H9 (cell line): Measurements from ENCODE around the gene PEX5L. TPM values are rescaled to one million over a fixed set of nuclear protein-coding genes. Genes with fewer than 3 reads are reported as not detected.

Experiments
- DNase-seq: peaks from one replicate; pipeline ENCODE4 v3.0.0-alpha.2; 2017
- H2AFZ ChIP-seq: one replicate; pipeline ENCODE4 v1.6.1; 2013; ENCODE audit warnings: mild to moderate bottlenecking, low read length, control low read depth, moderate library complexity
- H2AK5ac ChIP-seq: 2 replicates; pipeline ENCODE4 v1.6.1; 2013; ENCODE audit warnings: low read length, control low read depth, mixed read lengths; ENCODE audit not compliant: insufficient read length
- H2BK120ac ChIP-seq: one replicate; pipeline ENCODE4 v1.6.1; 2013; ENCODE audit warnings: low read depth, mild to moderate bottlenecking, low read length, control low read depth, inconsistent platforms; ENCODE audit not compliant: poor library complexity, severe bottlenecking
- H2BK12ac ChIP-seq: 2 replicates; pipeline ENCODE4 v1.6.1; 2013; ENCODE audit warnings: low read length, control low read depth, mixed read lengths, low read depth; ENCODE audit not compliant: insufficient read length
- H2BK15ac ChIP-seq: 2 replicates; pipeline ENCODE4 v1.6.1; 2013; ENCODE audit warnings: low read depth, low read length, control low read depth
- H2BK20ac ChIP-seq: one replicate; pipeline ENCODE4 v1.6.1; 2013; ENCODE audit warnings: low read depth, mild to moderate bottlenecking, low read length, control low read depth, inconsistent platforms; ENCODE audit not compliant: poor library complexity, severe bottlenecking
- H2BK5ac ChIP-seq: 2 replicates; pipeline ENCODE4 v1.6.1; 2013; ENCODE audit warnings: low read length, control low read depth, mixed read lengths; ENCODE audit not compliant: insufficient read length
- H3K14ac ChIP-seq: 2 replicates; pipeline ENCODE4 v1.6.1; 2013; ENCODE audit warnings: low read length, control low read depth; ENCODE audit not compliant: insufficient read depth
- H3K18ac ChIP-seq: 2 replicates; pipeline ENCODE4 v1.6.1; 2013; ENCODE audit warnings: low read depth, mild to moderate bottlenecking, mixed read lengths, low read length, control low read depth; ENCODE audit not compliant: insufficient read length
- H3K23ac ChIP-seq: 2 replicates; pipeline ENCODE4 v1.6.1; 2013; ENCODE audit warnings: low read length, control low read depth, mixed read lengths, low read depth; ENCODE audit not compliant: insufficient read length
- H3K23me2 ChIP-seq: 2 replicates; pipeline ENCODE4 v1.6.1; 2013; ENCODE audit warnings: low read depth, mild to moderate bottlenecking, mixed read lengths, low read length, control low read depth; ENCODE audit not compliant: insufficient read length, poor library complexity, severe bottlenecking
- H3K27ac ChIP-seq: 2 replicates; pipeline ENCODE4 v1.5.1; 2013; ENCODE audit warnings: low read length, control low read depth, mixed read lengths, low read depth; ENCODE audit not compliant: insufficient read length
- H3K27me3 ChIP-seq: 2 replicates; pipeline ENCODE4 v1.6.1; 2013; ENCODE audit warnings: low read length, control low read depth, inconsistent platforms; ENCODE audit not compliant: insufficient read depth
- H3K4ac ChIP-seq: 2 replicates; pipeline ENCODE4 v1.6.1; 2013; ENCODE audit warnings: low read depth, mild to moderate bottlenecking, control low read depth, inconsistent platforms, low read length, moderate library complexity
- H3K4me1 ChIP-seq: 2 replicates; pipeline ENCODE4 v1.6.1; 2013; ENCODE audit warnings: low read length, control low read depth, inconsistent platforms; ENCODE audit not compliant: insufficient read depth
- H3K4me2 ChIP-seq: 2 replicates; pipeline ENCODE4 v1.6.1; 2013; ENCODE audit warnings: low read length, control low read depth, mixed read lengths; ENCODE audit not compliant: insufficient read length, insufficient read depth
- H3K56ac ChIP-seq: 2 replicates; pipeline ENCODE4 v1.6.1; 2013; ENCODE audit warnings: low read depth, mild to moderate bottlenecking, mixed read lengths, low read length, control low read depth; ENCODE audit not compliant: insufficient read length
- H3K79me1 ChIP-seq: 2 replicates; pipeline ENCODE4 v1.6.1; 2013; ENCODE audit warnings: low read depth, mild to moderate bottlenecking, moderate library complexity, low read length, control low read depth, inconsistent platforms; ENCODE audit not compliant: insufficient read depth, poor library complexity, severe bottlenecking
- H3K79me2 ChIP-seq: 2 replicates; pipeline ENCODE4 v1.6.1; 2013; ENCODE audit warnings: low read length, control low read depth, inconsistent platforms; ENCODE audit not compliant: insufficient read depth
- H3K9ac ChIP-seq: 2 replicates; pipeline ENCODE4 v1.6.1; 2013; ENCODE audit warnings: low read length, control low read depth, mixed read lengths; ENCODE audit not compliant: insufficient read length; ENCODE audit errors: extremely low read depth
- H3K9me3 ChIP-seq: one replicate; pipeline ENCODE4 v1.6.1; 2013; ENCODE audit warnings: low read depth, low read length, inconsistent platforms; ENCODE audit not compliant: control insufficient read depth
- H3T11ph ChIP-seq: one replicate; pipeline ENCODE4 v1.6.1; 2013; ENCODE audit warnings: mild to moderate bottlenecking, low read length, control low read depth, inconsistent platforms
- H4K20me1 ChIP-seq: one replicate; pipeline ENCODE4 v1.6.1; 2013; ENCODE audit not compliant: control insufficient read depth, insufficient read length, insufficient read depth
- H4K5ac ChIP-seq: 2 replicates; pipeline ENCODE4 v1.6.1; 2013; ENCODE audit warnings: low read depth, mild to moderate bottlenecking, mixed read lengths, low read length, control low read depth; ENCODE audit not compliant: insufficient read length
- H4K8ac ChIP-seq: replicated peaks from 2 replicates; pipeline ENCODE4 v1.6.1; 2013; ENCODE audit warnings: low read length, control low read depth, mixed read lengths, low read depth; ENCODE audit not compliant: insufficient read length
- H4K91ac ChIP-seq: 2 replicates; pipeline ENCODE4 v1.6.1; 2013; ENCODE audit warnings: low read depth, mild to moderate bottlenecking, moderate library complexity, mixed read lengths, low read length, control low read depth; ENCODE audit not compliant: insufficient read length
- H3K27ac Mint-ChIP-seq, 3 experiments: 2 replicates in 2 of 3; 3 replicates in 1 of 3; pipeline ENCODE4 v1.8.0; 2020 to 2021; ENCODE audit warnings: mixed read lengths in 3 of 3, mild to moderate bottlenecking in 1 of 3, moderate library complexity in 1 of 3
- H3K27me3 Mint-ChIP-seq: 2 replicates; pipeline ENCODE4 v1.8.0; 2021; ENCODE audit warnings: low read depth, mild to moderate bottlenecking, moderate library complexity, mixed read lengths
- H3K36me3 Mint-ChIP-seq, 3 experiments: 2 replicates in 2 of 3; 3 replicates in 1 of 3; pipeline ENCODE4 v1.8.0; 2020 to 2021; ENCODE audit warnings: low read depth in 3 of 3, mixed read lengths in 3 of 3; ENCODE audit not compliant: insufficient read depth in 1 of 3
- H3K4me1 Mint-ChIP-seq, 2 experiments: 2 replicates each; pipeline ENCODE4 v1.8.0; 2020; ENCODE audit warnings: mixed read lengths in 2 of 2
- H3K4me3 Mint-ChIP-seq, 2 experiments: 2 replicates in 1 of 2; 3 replicates in 1 of 2; pipeline ENCODE4 v1.8.0; 2020 to 2021; ENCODE audit warnings: mild to moderate bottlenecking in 2 of 2, mixed read lengths in 2 of 2, moderate library complexity in 1 of 2
- H3K9me3 Mint-ChIP-seq, 2 experiments: 2 replicates in 1 of 2; 3 replicates in 1 of 2; pipeline ENCODE4 v1.8.0; 2020; ENCODE audit warnings: mild to moderate bottlenecking in 2 of 2, mixed read lengths in 2 of 2, moderate library complexity in 1 of 2
- CTCF ChIP-seq: fragments of 200-600 bp; sonication (generic); conservative IDR thresholded peaks from 3 replicates; pipeline ENCODE4 v1.8.0; 2021; ENCODE audit warnings: antibody characterized with exemption, mild to moderate bottlenecking
- WGBS: extraction: QIAGEN DNeasy Blood & Tissue Kit; methylation state at CpG from one replicate; pipeline ENCODE4 v1.1.7; 2013; ENCODE audit warnings: missing lambda C conversion rate, low lambda C conversion rate, mixed read lengths; ENCODE audit not compliant: insufficient read length; ENCODE audit errors: extremely low coverage; 5-methylcytosine and 5-hydroxymethylcytosine counted together
- total RNA-seq: library from RNA; stranded (reverse); gene quantifications from 2 replicates; pipeline ENCODE4 v1.2.1, GENCODE V29; 2021

Gene PEX5L
- total RNA-seq, 1 experiment from 2014 or later: 0.85 TPM

- Histone ChIP-seq H3K4me1 (no peaks in the 10 kb centered on the region), H3K4ac (no peak overlapping the region), H3K4me2 (no peak overlapping the region), H4K5ac (no peak overlapping the region), H3T11ph (no peak overlapping the region), H3K9ac (no peak overlapping the region), H3K79me2 (no peaks in the 10 kb centered on the region), H3K23ac (no peak overlapping the region), H3K56ac (no peak overlapping the region), H3K23me2 (no peaks in the 10 kb centered on the region), H2BK15ac (no peak overlapping the region), H2BK5ac (no peak overlapping the region), H3K27me3 (no peaks in the 10 kb centered on the region), H3K79me1 (no peaks in the 10 kb centered on the region), H2BK120ac (no peak overlapping the region), H3K9me3 (no peaks in the 10 kb centered on the region), H2BK12ac (no peak overlapping the region), H2AFZ (no peak overlapping the region), H4K8ac (no peak overlapping the region), H3K18ac (no peak overlapping the region), H3K14ac (no peak overlapping the region), H2AK5ac (no peak overlapping the region), H2BK20ac (no peak overlapping the region), H4K91ac (no peak overlapping the region), H3K27ac (no peak overlapping the region), H4K20me1 (no peaks in the 10 kb centered on the region)
- no peaks in the 10 kb centered on the region; a peak in 1 of 5 replicates for H3K9me3 Mint-ChIP-seq
- H3K4me3 Mint-ChIP-seq: no peak overlapping the region
- peaks cover 0 to 2% (median 0%) of the 10 kb centered on the region in 3 experiments; a peak in 1 of 7 replicates for H3K36me3 Mint-ChIP-seq
- peaks cover 2 to 5% of the 10 kb centered on the region in 2 experiments; a peak in 3 of 4 replicates for H3K4me1 Mint-ChIP-seq
- TF ChIP-seq CTCF: peak; percentile 86
- peak overlapping the region in 1 of 3 experiments; percentile 38; a peak in 2 of 7 replicates for H3K27ac Mint-ChIP-seq
- peak; percentile 57 for DNase-seq
- no peaks in the 10 kb centered on the region for H3K27me3 Mint-ChIP-seq
- no CpG with 5 or more reads among the region's 9 CpGs for WGBS
Measured at GRCh38 chr3:179811321-179812095, 225.2 kb downstream of the PEX5L start.
